RWPE2 (cell line): ENCODE data around the gene LARP6.

Experiments used
- ATAC-seq: fragments of 200-7000 bp; cut with Tn5 transposase; 3 replicates; pipeline ENCODE4 v1.9.1; 2021; ENCODE audit warnings: low read depth
- DNase-seq: peaks from one replicate; pipeline ENCODE4 v3.0.0-alpha.2; 2020; ENCODE audit warnings: low spot score
- H3K27ac ChIP-seq: fragments of 450-650 bp; 2 replicates; pipeline ENCODE4 v1.5.1; 2017; ENCODE audit warnings: mild to moderate bottlenecking; ENCODE audit not compliant: poor library complexity, severe bottlenecking
- H3K27me3 ChIP-seq: fragments of 250-450 bp; sonication (Bioruptor Pico); 2 replicates; pipeline ENCODE4 v1.5.1; 2021; ENCODE audit warnings: mild to moderate bottlenecking, moderate library complexity; ENCODE audit not compliant: insufficient read depth, poor library complexity, severe bottlenecking
- H3K36me3 ChIP-seq: fragments of 250-450 bp; sonication (Bioruptor Pico); 2 replicates; pipeline ENCODE4 v1.5.1; 2020; ENCODE audit warnings: low read depth, mild to moderate bottlenecking, moderate library complexity
- H3K4me1 ChIP-seq: fragments of 250-450 bp; sonication (Bioruptor Pico); 2 replicates; pipeline ENCODE4 v1.5.1; 2021; ENCODE audit warnings: mild to moderate bottlenecking, moderate library complexity; ENCODE audit not compliant: insufficient read depth, poor library complexity, severe bottlenecking
- H3K4me3 ChIP-seq: fragments of 250-450 bp; sonication (Bioruptor Pico); 2 replicates; pipeline ENCODE4 v1.5.1; 2021; ENCODE audit warnings: mild to moderate bottlenecking, moderate library complexity; ENCODE audit not compliant: severe bottlenecking
- H3K9me3 ChIP-seq: fragments of 250-450 bp; sonication (Bioruptor Pico); 2 replicates; pipeline ENCODE4 v1.5.1; 2021; ENCODE audit warnings: mild to moderate bottlenecking, moderate library complexity; ENCODE audit not compliant: severe bottlenecking
- CTCF ChIP-seq: fragments of 450-650 bp; IDR thresholded peaks from one replicate; pipeline ENCODE4 v1.5.1; 2017; ENCODE audit warnings: mild to moderate bottlenecking, moderate library complexity; ENCODE audit not compliant: poor library complexity, severe bottlenecking

The LARP6 gene

GRCh38 chr15:70826634-70827033 lies 27.3 kb downstream of the LARP6 start:
- H3K27ac ChIP-seq: peak overlapping the region; percentile 64
- ATAC-seq (peak; percentile 82), DNase-seq (peak; percentile 82)
- H3K4me3 ChIP-seq: no peak overlapping the region
- TF ChIP-seq CTCF: no peak
- H3K36me3 ChIP-seq: peaks cover 7% of the 10 kb centered on the region
- peaks cover 17% of the 10 kb centered on the region for H3K4me1 ChIP-seq
- H3K27me3 ChIP-seq: no peaks in the 10 kb centered on the region
- no peaks in the 10 kb centered on the region for H3K9me3 ChIP-seq

GRCh38 chr15:70825841-70826240 lies 28.1 kb downstream of the LARP6 start:
- Histone ChIP-seq H3K36me3 (no peaks in the 10 kb centered on the region), H3K27me3 (no peaks in the 10 kb centered on the region), H3K27ac (peak overlapping the region; percentile 64), H3K9me3 (no peaks in the 10 kb centered on the region), H3K4me3 (no peak overlapping the region), H3K4me1 (peaks cover 17% of the 10 kb centered on the region)
- TF ChIP-seq CTCF: no peak
- DNase-seq (no peak), ATAC-seq (no peak)

GRCh38 chr15:70823196-70823595 lies 30.8 kb downstream of the LARP6 start:
- Histone ChIP-seq H3K4me1 (peaks cover 17% of the 10 kb centered on the region), H3K9me3 (no peaks in the 10 kb centered on the region), H3K27ac (no peak overlapping the region), H3K36me3 (no peaks in the 10 kb centered on the region), H3K4me3 (no peak overlapping the region), H3K27me3 (no peaks in the 10 kb centered on the region)
- DNase-seq: no peak
- no peak for TF ChIP-seq CTCF
- ATAC-seq: no peak

GRCh38 chr15:70820214-70820613 lies 33.7 kb downstream of the LARP6 start:
- Histone ChIP-seq H3K27ac (no peak overlapping the region), H3K36me3 (no peaks in the 10 kb centered on the region), H3K4me1 (peaks cover 2% of the 10 kb centered on the region), H3K27me3 (no peaks in the 10 kb centered on the region), H3K4me3 (no peak overlapping the region), H3K9me3 (no peaks in the 10 kb centered on the region)
- no peak for TF ChIP-seq CTCF
- DNase-seq: no peak
- ATAC-seq: no peak

- no peak for DNase-seq
- Histone ChIP-seq H3K9me3 (no peaks in the 10 kb centered on the region), H3K4me1 (no peaks in the 10 kb centered on the region), H3K27ac (no peak overlapping the region), H3K4me3 (no peak overlapping the region), H3K36me3 (no peaks in the 10 kb centered on the region), H3K27me3 (no peaks in the 10 kb centered on the region)
- no peak for ATAC-seq
- TF ChIP-seq CTCF: no peak
Observed at GRCh38 chr15:70818580-70818979, 35.4 kb downstream of the LARP6 start.
